HS-5 (cell line): ENCODE results near the gene POLR2E.

Experiments
- DNase-seq: peaks from one replicate; pipeline ENCODE4 v3.0.0-alpha.2; 2012; ENCODE audit warnings: low read depth

POLR2E gene

DNA sequence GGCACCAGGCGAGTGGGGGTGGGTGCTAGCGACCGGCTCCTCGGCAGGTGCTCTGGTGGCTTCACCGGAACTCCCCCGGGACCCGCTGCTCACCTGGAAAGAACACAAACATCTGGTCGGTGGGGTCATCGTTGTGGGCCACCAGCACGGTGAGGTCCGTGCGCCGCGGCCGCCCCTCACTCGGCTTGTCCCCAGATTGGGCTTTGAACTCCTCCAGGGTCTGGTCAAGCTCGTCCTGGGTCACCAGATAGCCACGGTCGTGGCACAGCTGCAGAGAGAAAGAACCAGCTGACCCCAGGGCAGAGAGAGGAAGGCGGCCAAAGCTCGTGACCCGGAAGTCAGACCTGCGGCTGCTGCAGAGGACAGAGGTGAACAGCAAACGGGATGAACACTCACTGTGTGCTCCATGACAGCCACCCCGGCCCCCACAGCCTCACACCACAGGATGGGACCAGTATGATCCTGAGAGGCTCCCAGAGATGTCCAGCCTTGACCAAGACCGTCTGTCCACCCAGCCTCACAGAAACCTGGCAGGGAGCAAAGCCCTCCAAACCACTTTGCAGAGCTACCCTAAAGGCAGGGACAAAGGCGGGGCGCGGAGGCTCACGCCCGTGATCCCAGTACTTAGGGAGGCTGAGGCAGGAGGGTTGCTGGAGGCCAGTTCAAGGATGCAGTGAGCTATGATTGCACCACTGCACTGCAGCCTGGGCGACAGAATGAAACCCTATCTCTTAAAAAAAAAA is 1.2 kb downstream of the POLR2E start:
- DNase-seq = no peak

DNA sequence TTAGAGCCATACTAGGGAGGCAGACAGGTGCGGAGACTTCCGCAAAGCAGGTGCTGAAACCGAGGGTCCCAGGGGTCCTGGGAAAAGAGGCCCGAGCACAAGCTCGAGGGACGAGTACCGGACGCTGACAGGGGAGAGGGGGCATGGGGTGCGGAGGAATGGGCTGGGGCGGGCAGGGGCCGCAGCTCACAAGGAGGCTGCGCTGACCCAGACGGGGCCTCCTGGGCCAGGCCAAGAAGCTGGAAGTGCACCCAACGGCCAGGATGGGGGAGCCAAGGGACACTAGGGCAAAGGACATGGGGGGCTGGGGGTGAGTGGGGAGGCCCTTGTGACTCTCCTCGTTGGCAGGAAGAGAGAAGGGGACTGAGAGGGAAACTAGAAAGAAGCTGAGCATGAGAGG is 1.8 kb downstream of the POLR2E start:
- no peak for DNase-seq

- DNase-seq = no peak
These were observed 3.5 kb downstream of the POLR2E start for GRCh38 chr19:1091544-1092175.

DNA sequence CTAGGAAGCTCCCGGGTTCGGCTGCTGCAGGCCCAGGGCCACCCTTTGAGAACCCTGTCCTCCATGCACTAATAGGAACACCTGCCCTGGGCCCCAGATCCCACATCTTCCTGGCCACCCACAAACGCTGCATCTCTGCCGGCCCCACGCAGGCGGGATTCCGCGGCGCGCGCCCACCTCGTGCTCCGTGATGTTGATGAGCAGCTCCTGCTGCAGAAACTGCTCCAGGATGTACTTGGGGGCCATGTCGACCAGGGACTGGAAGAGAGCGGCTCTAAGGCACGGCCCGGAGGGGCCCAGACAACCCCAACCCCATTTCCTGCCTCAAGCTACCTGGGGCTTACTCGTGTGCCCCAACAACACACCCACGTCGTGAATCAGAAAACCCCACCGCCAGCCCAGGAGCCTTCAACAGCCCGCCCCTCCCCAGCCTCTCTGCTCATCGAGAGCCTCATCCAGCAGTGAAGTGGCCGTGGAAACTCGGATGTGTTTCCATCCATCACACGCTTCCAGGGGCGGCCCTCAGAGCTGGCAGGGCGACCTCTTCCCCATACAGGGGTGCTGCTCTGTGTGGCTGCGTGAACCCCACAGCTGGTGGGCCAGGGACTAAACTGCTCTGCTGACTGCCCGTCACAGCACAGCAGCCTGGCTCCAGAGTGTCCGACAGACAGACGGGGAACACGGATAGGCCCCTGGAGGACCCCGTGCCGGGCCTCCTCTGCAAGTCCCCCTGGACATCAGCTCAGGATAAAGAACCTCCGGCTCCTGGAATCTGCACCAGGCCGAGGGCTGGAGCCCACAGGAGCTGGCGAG is 4.2 kb downstream of the POLR2E start:
- DNase-seq = no peak

GRCh38 chr19:1089891-1090290 is 5.3 kb downstream of the POLR2E start:
- DNase-seq = no peak

- no peak for DNase-seq
These were observed 5.9 kb downstream of the POLR2E start for GRCh38 chr19:1089126-1089771.

DNA sequence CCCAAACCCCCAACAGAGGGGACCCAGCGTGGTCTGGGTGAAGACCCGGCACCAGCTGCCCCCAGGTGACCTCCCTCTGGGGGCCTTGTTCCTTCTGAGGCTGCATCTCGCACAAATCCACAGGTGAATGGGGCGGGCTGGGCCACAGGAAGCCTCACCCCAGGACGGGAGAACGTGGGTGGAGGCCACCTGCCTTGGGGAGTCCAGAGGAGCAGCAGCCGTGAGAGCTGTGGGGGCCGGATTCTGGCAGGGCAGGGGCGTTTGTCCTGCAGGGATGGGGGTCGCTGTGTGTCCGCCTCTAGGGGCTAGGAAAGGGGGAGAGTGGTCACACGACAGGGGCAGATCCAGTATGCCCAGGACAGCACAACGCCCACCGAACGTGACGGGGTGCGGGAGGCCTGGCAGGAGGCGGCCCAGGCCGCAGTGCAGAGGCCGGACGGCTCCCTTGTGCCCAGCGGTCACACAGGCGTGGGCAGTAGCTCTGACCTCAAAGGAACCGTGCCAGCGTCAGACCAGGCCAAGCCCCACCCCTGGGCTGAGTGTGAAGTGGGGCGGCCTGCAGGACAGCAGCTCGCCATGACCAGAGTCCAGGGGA is 6.7 kb downstream of the POLR2E start:
- DNase-seq = no peak

DNA sequence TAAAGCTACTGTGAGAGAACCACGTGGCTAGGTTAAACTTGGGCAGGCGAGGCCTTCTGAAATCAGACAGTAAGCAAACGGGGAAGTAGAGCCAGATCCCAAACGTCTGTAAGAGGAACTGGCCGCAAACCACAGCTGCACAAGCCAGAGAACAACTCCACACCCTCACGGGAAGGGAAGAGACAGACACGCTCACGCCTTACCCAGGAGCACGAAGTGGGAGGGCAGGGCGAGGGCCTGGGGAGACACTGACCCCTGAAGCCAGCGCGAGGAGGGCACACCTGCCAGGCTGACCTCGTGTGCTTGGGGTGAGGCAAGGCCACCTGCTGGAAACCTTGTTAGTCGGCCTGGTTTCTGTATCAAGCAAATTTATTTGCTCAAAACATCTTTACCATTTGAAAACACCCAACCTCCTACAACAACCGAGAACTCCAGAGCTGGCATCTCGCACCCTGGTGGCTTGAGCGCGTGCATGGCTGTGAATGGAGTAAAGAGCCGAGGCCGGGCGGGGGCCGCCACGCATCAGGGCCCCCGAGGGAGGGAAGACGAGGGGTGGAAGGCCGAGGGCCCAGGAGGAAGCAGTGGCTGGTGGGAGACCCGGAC is 7.3 kb downstream of the POLR2E start:
- DNase-seq = no peak

DNA sequence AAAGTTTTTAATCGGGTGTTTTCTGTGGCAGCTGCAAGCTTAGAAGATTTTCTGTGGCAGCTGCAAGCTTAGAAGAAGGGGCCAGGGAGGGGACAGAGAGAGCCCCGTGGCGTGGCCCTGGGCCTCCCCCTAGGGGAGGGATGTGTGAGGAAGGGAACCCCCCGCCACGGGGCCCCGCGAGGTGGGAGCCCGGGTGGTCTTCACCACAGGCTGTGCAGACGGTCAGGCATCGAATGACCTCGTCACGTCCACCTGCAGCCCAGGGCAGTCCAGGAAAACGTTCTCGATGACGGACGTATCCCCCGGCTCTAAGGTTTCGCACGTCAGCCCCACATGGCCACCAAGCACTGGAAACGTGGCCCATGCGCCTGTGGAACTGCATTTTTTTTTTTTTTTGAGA is 8.6 kb downstream of the POLR2E start:
- DNase-seq = no peak

DNA sequence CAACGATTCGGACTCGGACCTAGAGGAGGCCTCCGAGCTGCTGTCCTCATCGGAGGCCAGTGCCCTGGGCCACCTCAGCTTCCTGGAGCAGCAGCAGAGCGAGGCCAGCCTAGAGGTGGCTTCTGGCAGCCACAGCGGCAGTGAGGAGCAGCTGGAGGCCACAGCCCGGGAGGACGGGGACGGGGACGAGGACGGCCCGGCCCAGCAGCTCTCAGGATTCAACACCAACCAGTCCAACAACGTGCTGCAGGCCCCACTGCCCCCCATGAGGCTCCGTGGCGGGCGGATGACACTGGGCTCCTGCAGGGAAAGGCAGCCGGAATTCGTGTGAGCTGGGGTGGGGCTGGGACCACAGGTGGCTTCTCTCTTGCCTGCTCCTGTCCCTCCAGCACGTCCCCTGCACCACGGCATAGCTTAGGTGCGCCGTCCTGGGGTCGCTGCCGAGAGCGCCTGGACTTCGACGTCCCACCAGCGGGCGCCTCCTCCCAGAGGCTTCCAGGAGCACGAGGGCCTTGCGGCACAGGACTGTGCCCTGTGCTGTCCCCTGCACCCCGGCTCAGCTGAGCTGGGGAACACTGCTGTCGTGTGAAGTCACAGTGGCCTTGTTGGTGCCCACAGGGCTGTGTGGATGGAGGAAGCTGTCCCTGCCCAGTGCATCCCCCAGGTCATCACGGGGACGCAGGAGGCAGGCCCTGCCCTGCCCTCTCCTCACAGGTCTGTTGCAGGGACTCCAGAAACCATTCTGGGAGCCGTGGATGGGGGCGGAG is 9.3 kb downstream of the POLR2E start:
- no peak for DNase-seq

- DNase-seq = no peak
These were observed 10.0 kb downstream of the POLR2E start for GRCh38 chr19:1085053-1085658.

DNA sequence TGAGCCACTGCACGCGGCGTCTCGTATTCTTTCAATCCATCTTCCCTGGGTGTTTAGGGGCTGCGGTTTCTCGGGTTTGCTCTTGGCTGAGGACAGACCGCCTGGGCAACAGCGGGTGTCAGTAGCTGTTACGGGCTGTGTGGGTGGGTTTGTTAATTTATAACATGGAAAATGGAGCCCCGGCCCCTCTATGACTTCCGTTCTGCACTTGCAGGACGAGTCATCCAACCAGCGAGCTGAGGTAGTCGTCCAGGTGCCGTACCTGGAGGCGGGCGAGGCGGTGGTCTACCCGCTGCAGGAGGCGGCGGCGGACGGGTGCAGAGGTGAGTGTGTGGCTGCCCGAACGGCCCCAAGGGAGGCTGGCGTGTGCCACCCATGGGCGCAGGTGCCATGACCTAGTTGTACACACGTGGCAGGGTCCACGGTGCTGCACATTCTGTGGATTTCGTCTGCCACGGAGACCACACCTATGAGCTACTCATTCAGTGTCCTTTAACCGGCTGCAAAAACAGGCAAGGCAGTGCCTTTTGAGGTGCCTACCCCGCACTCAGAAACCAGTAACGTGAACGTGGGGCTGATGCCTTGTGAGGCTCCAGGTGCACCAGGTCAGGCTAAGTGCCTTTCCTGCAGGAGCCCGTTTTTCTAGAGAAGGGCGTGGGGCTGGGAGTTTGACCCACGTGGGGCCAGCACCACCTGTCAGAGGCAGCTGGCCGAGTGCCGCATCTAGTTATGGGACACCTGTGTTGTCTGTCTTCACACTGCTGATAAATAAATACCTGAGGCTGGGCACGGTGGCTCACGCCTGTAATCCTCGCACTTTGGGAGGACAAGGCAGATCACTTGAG is 10.9 kb downstream of the POLR2E start:
- DNase-seq = no peak

DNA sequence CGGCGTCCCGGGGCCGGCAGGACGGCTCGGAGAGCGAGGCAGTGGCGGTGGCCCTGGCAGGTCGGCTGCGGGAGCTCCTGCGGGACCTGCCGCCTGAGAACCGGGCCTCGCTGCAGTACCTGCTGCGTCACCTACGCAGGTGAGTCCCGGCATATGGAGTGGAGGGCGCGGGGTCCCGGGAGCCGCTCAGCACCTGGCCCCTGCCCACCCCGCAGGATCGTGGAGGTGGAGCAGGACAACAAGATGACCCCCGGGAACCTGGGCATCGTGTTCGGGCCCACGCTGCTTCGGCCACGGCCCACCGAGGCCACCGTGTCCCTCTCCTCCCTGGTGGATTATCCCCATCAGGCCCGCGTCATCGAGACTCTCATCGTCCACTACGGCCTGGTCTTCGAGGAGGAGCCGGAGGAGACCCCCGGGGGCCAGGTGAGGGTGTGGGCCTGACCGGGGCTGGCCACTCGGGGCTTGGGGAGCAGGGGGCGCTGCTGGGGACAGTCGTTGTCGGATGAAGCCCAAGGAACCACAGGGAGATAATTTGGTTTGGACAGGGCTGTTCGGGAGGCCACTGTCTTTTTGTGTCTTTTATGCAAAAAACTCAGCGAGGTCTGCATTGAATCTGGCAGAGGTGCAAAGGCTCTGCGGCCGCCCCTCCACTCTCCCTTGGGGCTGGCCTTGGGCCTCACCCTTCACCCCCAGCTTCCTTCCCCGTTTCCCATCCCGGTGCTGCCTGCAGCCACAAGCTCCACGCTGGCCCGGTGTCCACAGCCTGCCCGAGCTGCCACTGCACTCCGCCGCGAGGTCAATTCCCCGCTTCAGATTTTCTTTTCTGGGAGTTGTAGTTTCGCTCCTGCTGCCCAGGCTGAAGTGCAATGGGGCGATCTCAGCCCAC is 12.0 kb downstream of the POLR2E start:
- DNase-seq = no peak

- DNase-seq = no peak
These were observed 12.8 kb downstream of the POLR2E start for GRCh38 chr19:1082165-1082927.

- DNase-seq = no peak
These were observed 13.6 kb downstream of the POLR2E start for GRCh38 chr19:1081301-1082164.

DNA sequence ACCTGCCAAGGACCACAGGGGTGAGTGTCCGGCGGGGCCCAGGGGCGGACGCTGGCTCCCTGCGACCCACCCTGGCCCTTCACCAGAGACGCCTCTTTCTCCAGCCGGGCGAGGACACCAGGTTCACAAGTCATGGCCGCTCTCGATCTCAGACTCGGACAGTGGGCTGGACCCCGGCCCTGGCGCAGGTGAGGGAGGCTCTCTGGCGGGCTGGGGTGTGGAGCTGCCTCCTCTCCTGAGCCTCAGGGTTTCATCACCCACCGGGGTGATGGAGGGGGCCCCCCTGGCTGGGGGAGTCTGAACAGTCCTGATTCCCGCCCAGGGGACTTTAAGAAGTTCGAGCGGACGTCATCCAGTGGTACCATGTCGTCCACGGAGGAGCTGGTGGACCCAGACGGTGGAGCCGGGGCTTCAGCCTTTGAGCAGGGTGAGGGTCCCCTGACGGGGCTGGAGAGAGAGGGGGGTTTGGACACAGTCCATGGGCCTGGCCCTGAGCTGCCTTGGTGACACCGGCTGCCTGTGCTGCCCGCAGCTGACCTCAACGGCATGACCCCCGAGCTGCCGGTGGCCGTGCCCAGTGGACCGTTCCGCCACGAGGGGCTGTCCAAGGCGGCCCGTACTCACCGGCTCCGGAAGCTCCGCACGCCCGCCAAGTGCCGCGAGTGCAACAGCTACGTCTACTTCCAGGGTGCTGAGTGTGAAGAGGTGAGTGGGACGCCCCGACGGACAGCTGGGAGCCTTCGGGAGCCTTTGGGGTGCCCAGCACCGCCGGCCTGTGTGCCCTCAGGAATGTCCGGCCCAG is 14.6 kb downstream of the POLR2E start:
- no peak for DNase-seq
